IMR-90 (cell line): ENCODE data around the gene ARHGEF18. TPM values are rescaled to one million over a fixed set of nuclear protein-coding genes. Genes with fewer than 3 reads are reported as not detected.

Experiments
- ATAC-seq: fragments of 200-7000 bp; cut with Tn5 transposase; 2 replicates; pipeline ENCODE4 v1.9.1; 2020; ENCODE audit warnings: low read depth, mild to moderate bottlenecking, moderate library complexity
- BruUV-seq: library from RNA; stranded (reverse); fragments of 400-500 nt; replicated peaks from 2 replicates; lab custom pipeline; 2021; lab: Mats Ljungman, UMichigan
- CTCF ChIA-PET: fragments of 300-600 bp; formaldehyde crosslinking; extraction: SDS; loops from one replicate; lab custom pipeline; 2021; ENCODE audit warnings: antibody characterized with exemption; lab: Yijun Ruan, JAX
- POLR2A ChIA-PET: fragments of 300-600 bp; sonication (Branson Sonifier 250); formaldehyde crosslinking; loops from one replicate; lab custom pipeline; 2022; ENCODE audit warnings: antibody characterized with exemption; ENCODE audit not compliant: unreplicated experiment; lab: Charles Lee
- DNase-seq: peaks from one replicate; pipeline ENCODE4 v3.0.0; 2013
- H2AFZ ChIP-seq: replicated peaks from 2 replicates; pipeline ENCODE3; 2013; ENCODE audit warnings: low read length, mild to moderate bottlenecking; ENCODE audit not compliant: poor library complexity
- H2AK5ac ChIP-seq: 2 replicates; pipeline ENCODE4 v1.6.1; 2013; ENCODE audit warnings: low read depth, low read length, inconsistent platforms
- H2AK9ac ChIP-seq: replicated peaks from 2 replicates; pipeline ENCODE3; 2013; ENCODE audit warnings: mild to moderate bottlenecking, low read depth, low read length, moderate library complexity; ENCODE audit not compliant: poor library complexity
- H2BK120ac ChIP-seq: 2 replicates; pipeline ENCODE4 v1.6.1; 2013; ENCODE audit warnings: low read depth, low read length, inconsistent platforms
- H2BK15ac ChIP-seq: 3 replicates; pipeline ENCODE4 v1.6.1; 2013; ENCODE audit warnings: low read depth, low read length, inconsistent platforms
- H2BK20ac ChIP-seq: 2 replicates; pipeline ENCODE4 v1.6.1; 2013; ENCODE audit warnings: low read depth, mild to moderate bottlenecking, inconsistent platforms, low read length, moderate library complexity
- H2BK5ac ChIP-seq: 2 replicates; pipeline ENCODE4 v1.6.1; 2013; ENCODE audit warnings: mild to moderate bottlenecking, low read depth, low read length, inconsistent platforms; ENCODE audit not compliant: poor library complexity, severe bottlenecking
- H3K14ac ChIP-seq: replicated peaks from 2 replicates; pipeline ENCODE4 v1.6.1; 2013; ENCODE audit warnings: low read depth, low read length, inconsistent platforms
- H3K18ac ChIP-seq: 2 replicates; pipeline ENCODE4 v1.6.1; 2013; ENCODE audit warnings: low read depth, low read length, control low read depth
- H3K23ac ChIP-seq: 2 replicates; pipeline ENCODE4 v1.6.1; 2013; ENCODE audit warnings: low read depth, low read length, inconsistent platforms
- H3K27ac ChIP-seq: 2 replicates; pipeline ENCODE4 v1.5.1; 2013; ENCODE audit warnings: mild to moderate bottlenecking, control low read depth, low read length; ENCODE audit not compliant: insufficient read depth
- H3K27me3 ChIP-seq: 2 replicates; pipeline ENCODE4 v1.6.1; 2013; ENCODE audit warnings: low read length; ENCODE audit not compliant: control insufficient read depth, insufficient read depth
- H3K36me3 ChIP-seq: 2 replicates; pipeline ENCODE4 v1.6.1; 2013; ENCODE audit warnings: low read length, mixed read lengths; ENCODE audit not compliant: control insufficient read depth, insufficient read depth
- H3K4ac ChIP-seq: 2 replicates; pipeline ENCODE4 v1.6.1; 2013; ENCODE audit warnings: low read depth, low read length, inconsistent platforms
- H3K4me1 ChIP-seq: 2 replicates; pipeline ENCODE4 v1.6.1; 2013; ENCODE audit warnings: low read length, mixed read lengths; ENCODE audit not compliant: control insufficient read depth, insufficient read depth
- H3K4me2 ChIP-seq: 2 replicates; pipeline ENCODE4 v1.6.1; 2013; ENCODE audit warnings: low read depth, mild to moderate bottlenecking, control low read depth, low read length, moderate library complexity
- H3K4me3 ChIP-seq: 2 replicates; pipeline ENCODE4 v1.5.1; 2013; ENCODE audit warnings: low read depth, mild to moderate bottlenecking, control low read depth, low read length, moderate library complexity; ENCODE audit not compliant: insufficient read depth
- H3K56ac ChIP-seq: 2 replicates; pipeline ENCODE4 v1.6.1; 2013; ENCODE audit warnings: low read length, inconsistent platforms; ENCODE audit not compliant: insufficient read depth; ENCODE audit errors: extremely low read depth
- H3K79me1 ChIP-seq, 2 experiments: 2 replicates each; pipeline ENCODE4 v1.6.1; 2013; ENCODE audit warnings: low read length in 2 of 2, inconsistent platforms in 1 of 2, low read depth in 1 of 2
- H3K9ac ChIP-seq: 2 replicates; pipeline ENCODE4 v1.6.1; 2013; ENCODE audit warnings: low read depth, low read length, control low read depth
- H3K9me1 ChIP-seq: 2 replicates; pipeline ENCODE4 v1.6.1; 2013; ENCODE audit warnings: low read length, inconsistent platforms; ENCODE audit not compliant: insufficient read depth
- H3K9me3 ChIP-seq: 2 replicates; pipeline ENCODE4 v1.6.1; 2013; ENCODE audit warnings: low read length; ENCODE audit not compliant: control insufficient read depth, insufficient read depth
- H4K20me1 ChIP-seq: 2 replicates; pipeline ENCODE4 v1.6.1; 2013; ENCODE audit warnings: low read length, inconsistent platforms; ENCODE audit not compliant: insufficient read depth
- H4K5ac ChIP-seq: 2 replicates; pipeline ENCODE4 v1.6.1; 2013; ENCODE audit warnings: mild to moderate bottlenecking, low read depth, low read length, control low read depth
- H4K8ac ChIP-seq, 2 experiments: 2 replicates each; pipeline ENCODE4 v1.6.1; 2013; ENCODE audit warnings: low read depth in 2 of 2, low read length in 2 of 2, control low read depth in 1 of 2, inconsistent platforms in 1 of 2
- H4K91ac ChIP-seq: 2 replicates; pipeline ENCODE4 v1.6.1; 2013; ENCODE audit warnings: low read depth, low read length, inconsistent platforms; ENCODE audit not compliant: insufficient read depth
- BHLHE40 ChIP-seq: fragments of 150-350 bp; IDR thresholded peaks from 2 replicates; pipeline ENCODE4 v1.6.1; 2016; ENCODE audit warnings: mild to moderate bottlenecking, low read depth, low read length
- CEBPB ChIP-seq: IDR thresholded peaks from 2 replicates; pipeline ENCODE4 v1.6.1; 2012; ENCODE audit warnings: low read depth, low read length, improper control_type of control experiment
- CHD1 ChIP-seq: IDR thresholded peaks from 2 replicates; pipeline ENCODE4 v1.6.1; 2012; ENCODE audit warnings: low read depth, low read length, improper control_type of control experiment
- FOS ChIP-seq: fragments of 150-350 bp; IDR thresholded peaks from 2 replicates; pipeline ENCODE4 v1.6.1; 2016; ENCODE audit warnings: low read depth, low read length
- MAFK ChIP-seq: IDR thresholded peaks from 2 replicates; pipeline ENCODE4 v1.6.1; 2012; ENCODE audit warnings: low read depth, low read length, improper control_type of control experiment
- MAZ ChIP-seq: IDR thresholded peaks from 2 replicates; pipeline ENCODE4 v1.6.1; 2012; ENCODE audit warnings: low read depth, mild to moderate bottlenecking, low read length, improper control_type of control experiment, moderate library complexity, borderline replicate concordance
- MXI1 ChIP-seq: IDR thresholded peaks from 2 replicates; pipeline ENCODE4 v1.6.1; 2012; ENCODE audit warnings: low read depth, mild to moderate bottlenecking, low read length, moderate library complexity, borderline replicate concordance
- NFE2L2 ChIP-seq: fragments of 150-350 bp; IDR thresholded peaks from 2 replicates; pipeline ENCODE4 v1.6.1; 2016; ENCODE audit warnings: low read depth, mild to moderate bottlenecking, low read length
- POLR2A ChIP-seq: IDR thresholded peaks from 2 replicates; pipeline ENCODE4 v1.6.1; 2012; ENCODE audit warnings: mild to moderate bottlenecking, low read depth, low read length
- RAD21 ChIP-seq: IDR thresholded peaks from 2 replicates; pipeline ENCODE4 v1.6.1; 2012; ENCODE audit warnings: low read length, improper control_type of control experiment
- RCOR1 ChIP-seq: IDR thresholded peaks from 2 replicates; pipeline ENCODE4 v1.6.1; 2012; ENCODE audit warnings: mild to moderate bottlenecking, low read length, improper control_type of control experiment; ENCODE audit not compliant: insufficient replicate concordance
- RFX5 ChIP-seq: IDR thresholded peaks from 2 replicates; pipeline ENCODE4 v1.8.0; 2012; ENCODE audit warnings: low read depth, mild to moderate bottlenecking, low read length, moderate library complexity
- SMC3 ChIP-seq: fragments of 150-350 bp; IDR thresholded peaks from 2 replicates; pipeline ENCODE4 v1.6.1; 2016; ENCODE audit warnings: low read depth, mild to moderate bottlenecking, antibody characterized with exemption, low read length, moderate library complexity
- WGBS, 2 experiments: methylation state at CpG; one replicate each; pipeline versions ENCODE4 v1.1.5 to v1.1.7; 2013; ENCODE audit warnings: missing lambda C conversion rate in 2 of 2; ENCODE audit not compliant: insufficient read length in 1 of 2; ENCODE audit errors: extremely low coverage in 2 of 2; 5-methylcytosine and 5-hydroxymethylcytosine counted together
- dilution Hi-C: fragments of 300-500 bp; cut with HindIII; formaldehyde crosslinking; loops from one replicate; pipeline ENCODE4 v1.14.3; 2018; ENCODE audit warnings: low sequenced_read_pairs; ENCODE audit not compliant: unreplicated experiment
- in situ Hi-C: fragments of 300-500 bp; cut with MboI; formaldehyde crosslinking; loops from 3 replicates; pipeline ENCODE4 v1.14.3; 2019; ENCODE audit warnings: low sequenced_read_pairs, inconsistent platforms, mixed read lengths
- intact Hi-C: fragments of 100-400 bp; cut with micrococcal nuclease; formaldehyde crosslinking; loops from 2 replicates; pipeline ENCODE4 v1.10.0; 2022
- polyA plus RNA-seq, 3 experiments: library from polyadenylated mRNA; depleted of rRNA; stranded (reverse); fragments of >200 nt; gene quantifications; 2 replicates each; pipeline ENCODE4 v1.2.3, GENCODE V29; 2012; ENCODE audit warnings: low replicate concordance in 1 of 3
- total RNA-seq: library from RNA; depleted of rRNA; stranded (reverse); fragments of >200 nt; gene quantifications from 2 replicates; pipeline ENCODE4 v1.2.3, GENCODE V29; 2012
- TF ChIP-seq, protein P1 (sequence below): conservative IDR thresholded peaks from 2 replicates; pipeline ENCODE4 v1.5.1; 2012; ENCODE audit warnings: mild to moderate bottlenecking, low read depth, low read length, improper control_type of control experiment
- TF ChIP-seq, protein P2 (sequence below): fragments of 150-350 bp; IDR thresholded peaks from 2 replicates; pipeline ENCODE4 v1.6.1; 2017; ENCODE audit warnings: mild to moderate bottlenecking, antibody characterized with exemption, low read length, low read depth
- TF ChIP-seq, protein P3 (sequence below): fragments of 150-350 bp; IDR thresholded peaks from 2 replicates; pipeline ENCODE4 v1.6.1; 2016; ENCODE audit warnings: low read depth, mild to moderate bottlenecking, low read length, moderate library complexity, borderline replicate concordance

The ARHGEF18 gene
- total and polyA plus RNA-seq, 2 of the 4 experiments (the other 2 are of a cell fraction), result 11.6 to 12.4 TPM

DNA sequence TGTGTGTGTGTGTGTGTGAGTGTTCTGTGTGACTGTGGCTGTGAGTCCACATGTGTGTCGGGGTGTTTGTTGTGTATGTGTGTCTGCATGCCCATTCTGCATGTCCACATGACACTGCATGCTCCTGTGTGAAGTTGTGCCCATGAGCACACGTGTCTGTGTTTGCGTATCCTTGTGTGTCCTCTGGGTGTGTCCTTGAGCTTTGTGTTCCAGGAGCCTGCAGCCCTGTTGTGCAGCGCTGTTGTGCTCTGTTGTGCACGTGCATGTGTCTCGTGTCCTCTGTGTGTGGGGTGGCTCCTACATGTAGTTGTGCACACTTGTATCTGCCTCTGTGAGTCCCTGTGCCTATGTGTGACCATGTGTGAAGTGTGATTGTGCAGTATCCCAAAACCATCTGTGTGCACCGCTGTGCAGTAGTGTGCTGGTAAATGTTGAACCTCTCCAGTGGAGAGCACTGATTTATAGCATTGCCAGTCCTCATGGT lies 2.2 kb upstream of the ARHGEF18 start:
- Histone ChIP-seq H2BK120ac (no peak overlapping the region), H3K4me3 (no peak overlapping the region), H3K14ac (no peak overlapping the region), H2BK20ac (no peak overlapping the region), H3K9me1 (no peaks in the 10 kb centered on the region), H2BK5ac (no peak overlapping the region), H3K4ac (no peak overlapping the region), H3K27me3 (peaks cover 5% of the 10 kb centered on the region), H4K5ac (no peak overlapping the region), H4K20me1 (no peaks in the 10 kb centered on the region), H2BK15ac (no peak overlapping the region), H4K91ac (no peak overlapping the region), H2AFZ (no peak overlapping the region), H3K56ac (no peak overlapping the region), H3K18ac (no peak overlapping the region), H3K79me1 (no peaks in the 10 kb centered on the region), H3K4me2 (no peak overlapping the region), H2AK5ac (no peak overlapping the region), H3K27ac (no peak overlapping the region), H3K4me1 (no peaks in the 10 kb centered on the region), H4K8ac (no peak overlapping the region), H3K36me3 (no peaks in the 10 kb centered on the region), H3K9ac (no peak overlapping the region), H3K23ac (no peak overlapping the region), H3K9me3 (no peaks in the 10 kb centered on the region), H2AK9ac (no peak overlapping the region)
- in situ Hi-C loops, result no loop called here
- no TSS peak for BruUV-seq
- dilution Hi-C loops, result no loop called here
- CTCF ChIA-PET, result interaction anchor here (0.6 kb wide), 1 partner anchor 213 kb away, joined by 6 read pairs; no protein-coding TSS in a partner anchor
- POLR2A ChIA-PET, result no interaction called here
- intact Hi-C loops, result no loop called here
- DNase-seq (no peak), ATAC-seq (no peak)
- 70% methylated on average over 4 of the region's 7 CpGs; no CpG with 5 or more reads in 1 of the 2 experiments for WGBS, 2 experiments
- TF ChIP-seq FOS (no peak), MXI1 (no peak), MAZ (no peak), SMC3 (no peak), RCOR1 (no peak), MAFK (no peak), NFE2L2 (no peak), CEBPB (no peak), POLR2A (no peak), CHD1 (no peak), BHLHE40 (no peak), RFX5 (no peak), RAD21 (no peak)
- TF ChIP-seq, protein P1, sequence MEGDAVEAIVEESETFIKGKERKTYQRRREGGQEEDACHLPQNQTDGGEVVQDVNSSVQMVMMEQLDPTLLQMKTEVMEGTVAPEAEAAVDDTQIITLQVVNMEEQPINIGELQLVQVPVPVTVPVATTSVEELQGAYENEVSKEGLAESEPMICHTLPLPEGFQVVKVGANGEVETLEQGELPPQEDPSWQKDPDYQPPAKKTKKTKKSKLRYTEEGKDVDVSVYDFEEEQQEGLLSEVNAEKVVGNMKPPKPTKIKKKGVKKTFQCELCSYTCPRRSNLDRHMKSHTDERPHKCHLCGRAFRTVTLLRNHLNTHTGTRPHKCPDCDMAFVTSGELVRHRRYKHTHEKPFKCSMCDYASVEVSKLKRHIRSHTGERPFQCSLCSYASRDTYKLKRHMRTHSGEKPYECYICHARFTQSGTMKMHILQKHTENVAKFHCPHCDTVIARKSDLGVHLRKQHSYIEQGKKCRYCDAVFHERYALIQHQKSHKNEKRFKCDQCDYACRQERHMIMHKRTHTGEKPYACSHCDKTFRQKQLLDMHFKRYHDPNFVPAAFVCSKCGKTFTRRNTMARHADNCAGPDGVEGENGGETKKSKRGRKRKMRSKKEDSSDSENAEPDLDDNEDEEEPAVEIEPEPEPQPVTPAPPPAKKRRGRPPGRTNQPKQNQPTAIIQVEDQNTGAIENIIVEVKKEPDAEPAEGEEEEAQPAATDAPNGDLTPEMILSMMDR, result no peak
- TF ChIP-seq, protein P2, sequence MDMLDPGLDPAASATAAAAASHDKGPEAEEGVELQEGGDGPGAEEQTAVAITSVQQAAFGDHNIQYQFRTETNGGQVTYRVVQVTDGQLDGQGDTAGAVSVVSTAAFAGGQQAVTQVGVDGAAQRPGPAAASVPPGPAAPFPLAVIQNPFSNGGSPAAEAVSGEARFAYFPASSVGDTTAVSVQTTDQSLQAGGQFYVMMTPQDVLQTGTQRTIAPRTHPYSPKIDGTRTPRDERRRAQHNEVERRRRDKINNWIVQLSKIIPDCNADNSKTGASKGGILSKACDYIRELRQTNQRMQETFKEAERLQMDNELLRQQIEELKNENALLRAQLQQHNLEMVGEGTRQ, result no peak
- TF ChIP-seq, protein P3, sequence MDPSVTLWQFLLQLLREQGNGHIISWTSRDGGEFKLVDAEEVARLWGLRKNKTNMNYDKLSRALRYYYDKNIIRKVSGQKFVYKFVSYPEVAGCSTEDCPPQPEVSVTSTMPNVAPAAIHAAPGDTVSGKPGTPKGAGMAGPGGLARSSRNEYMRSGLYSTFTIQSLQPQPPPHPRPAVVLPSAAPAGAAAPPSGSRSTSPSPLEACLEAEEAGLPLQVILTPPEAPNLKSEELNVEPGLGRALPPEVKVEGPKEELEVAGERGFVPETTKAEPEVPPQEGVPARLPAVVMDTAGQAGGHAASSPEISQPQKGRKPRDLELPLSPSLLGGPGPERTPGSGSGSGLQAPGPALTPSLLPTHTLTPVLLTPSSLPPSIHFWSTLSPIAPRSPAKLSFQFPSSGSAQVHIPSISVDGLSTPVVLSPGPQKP, result no peak
